Measurements from ENCODE around the gene ARMCX2. TPM values are rescaled to one million over a fixed set of nuclear protein-coding genes. Genes with fewer than 3 reads are reported as not detected.

The ARMCX2 gene
- total RNA-seq, 1 experiment from 2014 or later: 0.98 TPM

- Histone ChIP-seq H3K4me2 (ENCODE audit: low read length) (no peak overlapping the region), H3K9ac (ENCODE audit: low read length) (no peak overlapping the region), H3F3A (ENCODE audit: low read length, unreplicated experiment) (no peaks in the 10 kb centered on the region), H3K9me3 (ENCODE audit: low read length) (no peaks in the 10 kb centered on the region), H3K27ac (ENCODE audit: low read length) (no peak overlapping the region), H3K9me2 (replicated peaks; ENCODE audit: low read length) (no peaks in the 10 kb centered on the region), H3K4me1 (ENCODE audit: insufficient read depth, low read length) (no peaks in the 10 kb centered on the region), H4K20me1 (ENCODE audit: low read length) (no peaks in the 10 kb centered on the region), H3K36me3 (ENCODE audit: low read depth, low read length) (no peaks in the 10 kb centered on the region), H3K27me3 (ENCODE audit: low read length) (peaks cover 35% of the 10 kb centered on the region; the same call in 1 of the 2 replicates), H2AFZ (ENCODE audit: low read length) (no peak overlapping the region), H3K79me2 (ENCODE audit: low read length) (no peaks in the 10 kb centered on the region), H3K4me3 (ENCODE audit: low read length) (no peak overlapping the region)
- intact Hi-C loops (cut with micrococcal nuclease): no loop called here
- ChIA-PET CTCF (no interaction called here), POLR2A (ENCODE audit: unreplicated experiment) (no interaction called here)
- TF ChIP-seq EZH2 (IDR thresholded peaks at IDR 0.05; ENCODE audit: low read length, unreplicated experiment): no peak
- TF ChIP-seq CTCF (conservative IDR thresholded peaks at IDR 0.05; ENCODE audit: low read depth, low read length): no peak
- no peak for TF ChIP-seq EZH2phosphoT487 (IDR thresholded peaks at IDR 0.05; ENCODE audit: borderline replicate concordance, low read length)
- DNase-seq: no peak
- BruUV-seq (replicated peaks): no TSS peak
- ATAC-seq: no peak
These were observed 26.3 kb upstream of the ARMCX2 start for GRCh38 chrX:101685923-101686322.

- Histone ChIP-seq H4K20me1 (ENCODE audit: low read length) (no peaks in the 10 kb centered on the region), H2AFZ (ENCODE audit: low read length) (no peak overlapping the region), H3F3A (ENCODE audit: low read length, unreplicated experiment) (no peaks in the 10 kb centered on the region), H3K79me2 (ENCODE audit: low read length) (no peaks in the 10 kb centered on the region), H3K36me3 (ENCODE audit: low read depth, low read length) (no peaks in the 10 kb centered on the region), H3K4me2 (ENCODE audit: low read length) (no peak overlapping the region), H3K4me3 (ENCODE audit: low read length) (no peak overlapping the region), H3K9me3 (ENCODE audit: low read length) (no peaks in the 10 kb centered on the region), H3K27ac (ENCODE audit: low read length) (no peak overlapping the region), H3K27me3 (ENCODE audit: low read length) (peaks cover 15% of the 10 kb centered on the region; the same call in 1 of the 2 replicates), H3K4me1 (ENCODE audit: insufficient read depth, low read length) (no peaks in the 10 kb centered on the region), H3K9ac (ENCODE audit: low read length) (no peak overlapping the region), H3K9me2 (replicated peaks; ENCODE audit: low read length) (no peaks in the 10 kb centered on the region)
- TF ChIP-seq EZH2phosphoT487 (IDR thresholded peaks at IDR 0.05; ENCODE audit: borderline replicate concordance, low read length) (no peak), EZH2 (IDR thresholded peaks at IDR 0.05; ENCODE audit: low read length, unreplicated experiment) (no peak), CTCF (conservative IDR thresholded peaks at IDR 0.05; ENCODE audit: low read depth, low read length) (no peak)
- DNase-seq (no peak), ATAC-seq (no peak)
- POLR2A ChIA-PET (ENCODE audit: unreplicated experiment): no interaction called here
- no TSS peak for BruUV-seq (replicated peaks)
- intact Hi-C loops (cut with micrococcal nuclease): no loop called here
- CTCF ChIA-PET: no interaction called here
These were observed 23.1 kb upstream of the ARMCX2 start for GRCh38 chrX:101682723-101683122.

- Histone ChIP-seq H3K9me3 (ENCODE audit: low read length) (no peaks in the 10 kb centered on the region), H3K27ac (ENCODE audit: low read length) (no peak overlapping the region), H2AFZ (ENCODE audit: low read length) (no peak overlapping the region), H3K4me1 (ENCODE audit: insufficient read depth, low read length) (no peaks in the 10 kb centered on the region), H3K9ac (ENCODE audit: low read length) (no peak overlapping the region), H3K79me2 (ENCODE audit: low read length) (no peaks in the 10 kb centered on the region), H3K9me2 (replicated peaks; ENCODE audit: low read length) (no peaks in the 10 kb centered on the region), H4K20me1 (ENCODE audit: low read length) (no peaks in the 10 kb centered on the region), H3K36me3 (ENCODE audit: low read depth, low read length) (no peaks in the 10 kb centered on the region), H3K4me2 (ENCODE audit: low read length) (no peak overlapping the region), H3K27me3 (ENCODE audit: low read length) (no peaks in the 10 kb centered on the region), H3K4me3 (ENCODE audit: low read length) (no peak overlapping the region), H3F3A (ENCODE audit: low read length, unreplicated experiment) (no peaks in the 10 kb centered on the region)
- BruUV-seq (replicated peaks): no TSS peak
- intact Hi-C loops (cut with micrococcal nuclease): no loop called here
- DNase-seq (no peak), ATAC-seq (no peak)
- ChIA-PET POLR2A (ENCODE audit: unreplicated experiment) (no interaction called here), CTCF (no interaction called here)
- TF ChIP-seq EZH2phosphoT487 (IDR thresholded peaks at IDR 0.05; ENCODE audit: borderline replicate concordance, low read length) (no peak), EZH2 (IDR thresholded peaks at IDR 0.05; ENCODE audit: low read length, unreplicated experiment) (no peak), CTCF (conservative IDR thresholded peaks at IDR 0.05; ENCODE audit: low read depth, low read length) (no peak)
These were observed 17.4 kb upstream of the ARMCX2 start for GRCh38 chrX:101677028-101677427.
